ENCODE measurements around the gene ERCC3. TPM values are rescaled to one million over a fixed set of nuclear protein-coding genes. Genes with fewer than 3 reads are reported as not detected.

The ERCC3 gene
- polyA plus RNA-seq, 1 of the 3 experiments (the other 2 are of a cell fraction) = 84.8 TPM

DNA sequence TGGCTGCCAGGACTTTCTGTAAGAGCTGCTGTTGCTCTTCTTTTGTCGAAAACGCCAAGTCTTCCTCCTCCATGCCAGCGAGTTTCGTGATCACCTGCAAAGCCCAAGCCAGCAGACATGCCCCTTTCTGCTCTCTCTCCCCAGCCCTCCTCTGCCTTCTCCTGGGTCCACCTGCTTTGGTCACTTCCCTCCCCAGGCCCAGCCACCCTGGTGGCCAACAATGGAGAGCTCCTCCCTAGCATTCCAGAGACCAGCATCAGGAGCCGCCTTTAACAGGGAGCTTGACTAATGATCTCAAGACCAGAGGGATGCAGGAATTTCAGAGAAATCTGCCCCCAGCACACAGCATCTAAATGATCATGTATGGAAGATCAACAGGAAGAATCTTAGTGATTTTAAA, 34.6 kb downstream of the ERCC3 start:
- DNase-seq = no peak
- WGBS (ENCODE audit: low lambda C conversion rate) = 100% methylated on average over 5 of the region's 5 CpGs
- Histone ChIP-seq H2AFZ (ENCODE audit: low read depth) (no peak overlapping the region), H3K4me1 (ENCODE audit: control insufficient read depth in 1 of 2, insufficient read depth in 2 of 2, low read depth in 1 of 2, low read length in 1 of 2) (no peaks in the 10 kb centered on the region), H3K27ac (ENCODE audit: low read depth in 2 of 2, low read length in 1 of 2) (no peak overlapping the region), H3F3A (replicated peaks; ENCODE audit: insufficient read depth) (peaks cover 4% of the 10 kb centered on the region), H3K36me3 (replicated peaks in 1 of 2; ENCODE audit: control insufficient read depth in 1 of 2, insufficient read depth in 2 of 2, low read length in 1 of 2) (peaks cover 39 to 53% of the 10 kb centered on the region in 2 experiments), H4K20me1 (ENCODE audit: insufficient read depth) (no peaks in the 10 kb centered on the region), H3K9me3 (no peaks in the 10 kb centered on the region), H3K4me3 (ENCODE audit: low read depth in 2 of 2, low read length in 1 of 2) (no peak overlapping the region), H3K79me2 (ENCODE audit: insufficient read depth) (no peaks in the 10 kb centered on the region), H3K9me2 (no peaks in the 10 kb centered on the region), H3K4me2 (no peak overlapping the region), H3K27me3 (ENCODE audit: insufficient read depth) (no peaks in the 10 kb centered on the region), H3K9ac (no peak overlapping the region)
- TF ChIP-seq, protein P1, sequence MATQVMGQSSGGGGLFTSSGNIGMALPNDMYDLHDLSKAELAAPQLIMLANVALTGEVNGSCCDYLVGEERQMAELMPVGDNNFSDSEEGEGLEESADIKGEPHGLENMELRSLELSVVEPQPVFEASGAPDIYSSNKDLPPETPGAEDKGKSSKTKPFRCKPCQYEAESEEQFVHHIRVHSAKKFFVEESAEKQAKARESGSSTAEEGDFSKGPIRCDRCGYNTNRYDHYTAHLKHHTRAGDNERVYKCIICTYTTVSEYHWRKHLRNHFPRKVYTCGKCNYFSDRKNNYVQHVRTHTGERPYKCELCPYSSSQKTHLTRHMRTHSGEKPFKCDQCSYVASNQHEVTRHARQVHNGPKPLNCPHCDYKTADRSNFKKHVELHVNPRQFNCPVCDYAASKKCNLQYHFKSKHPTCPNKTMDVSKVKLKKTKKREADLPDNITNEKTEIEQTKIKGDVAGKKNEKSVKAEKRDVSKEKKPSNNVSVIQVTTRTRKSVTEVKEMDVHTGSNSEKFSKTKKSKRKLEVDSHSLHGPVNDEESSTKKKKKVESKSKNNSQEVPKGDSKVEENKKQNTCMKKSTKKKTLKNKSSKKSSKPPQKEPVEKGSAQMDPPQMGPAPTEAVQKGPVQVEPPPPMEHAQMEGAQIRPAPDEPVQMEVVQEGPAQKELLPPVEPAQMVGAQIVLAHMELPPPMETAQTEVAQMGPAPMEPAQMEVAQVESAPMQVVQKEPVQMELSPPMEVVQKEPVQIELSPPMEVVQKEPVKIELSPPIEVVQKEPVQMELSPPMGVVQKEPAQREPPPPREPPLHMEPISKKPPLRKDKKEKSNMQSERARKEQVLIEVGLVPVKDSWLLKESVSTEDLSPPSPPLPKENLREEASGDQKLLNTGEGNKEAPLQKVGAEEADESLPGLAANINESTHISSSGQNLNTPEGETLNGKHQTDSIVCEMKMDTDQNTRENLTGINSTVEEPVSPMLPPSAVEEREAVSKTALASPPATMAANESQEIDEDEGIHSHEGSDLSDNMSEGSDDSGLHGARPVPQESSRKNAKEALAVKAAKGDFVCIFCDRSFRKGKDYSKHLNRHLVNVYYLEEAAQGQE (IDR thresholded peaks at IDR 0.05; ENCODE audit: low read depth, low read length) = no peak
- TF ChIP-seq RFX5 (IDR thresholded peaks at IDR 0.05; ENCODE audit: low read length) = no peak
- no peak for TF ChIP-seq MXI1 (IDR thresholded peaks at IDR 0.05; ENCODE audit: low read depth, low read length)
- TF ChIP-seq, protein P2, sequence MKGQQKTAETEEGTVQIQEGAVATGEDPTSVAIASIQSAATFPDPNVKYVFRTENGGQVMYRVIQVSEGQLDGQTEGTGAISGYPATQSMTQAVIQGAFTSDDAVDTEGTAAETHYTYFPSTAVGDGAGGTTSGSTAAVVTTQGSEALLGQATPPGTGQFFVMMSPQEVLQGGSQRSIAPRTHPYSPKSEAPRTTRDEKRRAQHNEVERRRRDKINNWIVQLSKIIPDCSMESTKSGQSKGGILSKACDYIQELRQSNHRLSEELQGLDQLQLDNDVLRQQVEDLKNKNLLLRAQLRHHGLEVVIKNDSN (IDR thresholded peaks at IDR 0.05; ENCODE audit: borderline replicate concordance, low read depth) = no peak
- TF ChIP-seq SMC3 (IDR thresholded peaks at IDR 0.05; ENCODE audit: low read depth, low read length) = no peak
- CTCF ChIA-PET = no interaction called here
- POLR2A ChIA-PET = interaction anchor here (0.7 kb wide), 1 partner anchor 10 kb away, joined by 3 read pairs; no protein-coding TSS in a partner anchor

DNA sequence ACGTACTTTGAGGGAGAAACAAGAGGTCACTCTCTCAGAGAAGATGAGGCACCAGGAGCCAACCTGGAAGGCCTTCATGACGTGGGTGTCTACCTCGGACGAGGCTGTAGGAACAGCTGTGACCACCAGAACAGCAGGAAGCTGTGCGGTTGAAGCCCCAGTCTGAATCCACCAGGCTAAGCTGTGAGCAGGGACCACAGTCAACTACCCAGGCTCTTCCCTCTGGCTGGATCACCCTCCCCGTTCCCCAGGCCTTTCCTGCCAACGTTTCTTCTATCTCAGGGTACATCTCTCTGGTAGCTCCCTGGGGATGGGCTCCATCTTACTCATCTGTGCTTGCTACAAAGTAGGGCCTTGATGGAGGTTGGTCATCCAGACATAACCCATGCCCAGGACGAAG, 37.1 kb downstream of the ERCC3 start:
- peaks cover 3% of the 10 kb centered on the region for H3F3A ChIP-seq (replicated peaks; ENCODE audit: insufficient read depth)
- H3K9me2 ChIP-seq = no peaks in the 10 kb centered on the region
- DNase-seq = no peak
- H3K27ac ChIP-seq (ENCODE audit: low read depth in 2 of 2, low read length in 1 of 2) = no peak overlapping the region
- WGBS (ENCODE audit: low lambda C conversion rate) = 77% methylated on average over 8 of the region's 8 CpGs
- H3K4me3 ChIP-seq (ENCODE audit: low read depth in 2 of 2, low read length in 1 of 2) = no peak overlapping the region
- POLR2A ChIA-PET = interaction anchor here (0.6 kb wide), 1 partner anchor 208 kb away, joined by 4 read pairs; no protein-coding TSS in a partner anchor
- H3K9ac ChIP-seq = no peak overlapping the region
- H3K79me2 ChIP-seq (ENCODE audit: insufficient read depth) = no peaks in the 10 kb centered on the region
- no peaks in the 10 kb centered on the region for H4K20me1 ChIP-seq (ENCODE audit: insufficient read depth)
- H2AFZ ChIP-seq (ENCODE audit: low read depth) = no peak overlapping the region
- no peak overlapping the region for H3K4me2 ChIP-seq
- H3K36me3 ChIP-seq (replicated peaks in 1 of 2; ENCODE audit: control insufficient read depth in 1 of 2, insufficient read depth in 2 of 2, low read length in 1 of 2) = peaks cover 28 to 53% of the 10 kb centered on the region in 2 experiments
- H3K9me3 ChIP-seq = no peaks in the 10 kb centered on the region
- H3K4me1 ChIP-seq (ENCODE audit: control insufficient read depth in 1 of 2, insufficient read depth in 2 of 2, low read depth in 1 of 2, low read length in 1 of 2) = no peaks in the 10 kb centered on the region
- CTCF ChIA-PET = interaction anchor here (0.6 kb wide), 1 partner anchor 71 kb away, joined by 3 read pairs; no protein-coding TSS in a partner anchor
- H3K27me3 ChIP-seq (ENCODE audit: insufficient read depth) = no peaks in the 10 kb centered on the region
- TF ChIP-seq, protein P3, sequence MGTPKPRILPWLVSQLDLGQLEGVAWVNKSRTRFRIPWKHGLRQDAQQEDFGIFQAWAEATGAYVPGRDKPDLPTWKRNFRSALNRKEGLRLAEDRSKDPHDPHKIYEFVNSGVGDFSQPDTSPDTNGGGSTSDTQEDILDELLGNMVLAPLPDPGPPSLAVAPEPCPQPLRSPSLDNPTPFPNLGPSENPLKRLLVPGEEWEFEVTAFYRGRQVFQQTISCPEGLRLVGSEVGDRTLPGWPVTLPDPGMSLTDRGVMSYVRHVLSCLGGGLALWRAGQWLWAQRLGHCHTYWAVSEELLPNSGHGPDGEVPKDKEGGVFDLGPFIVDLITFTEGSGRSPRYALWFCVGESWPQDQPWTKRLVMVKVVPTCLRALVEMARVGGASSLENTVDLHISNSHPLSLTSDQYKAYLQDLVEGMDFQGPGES (IDR thresholded peaks at IDR 0.05; ENCODE audit: low read depth, low read length) = no peak
- TF ChIP-seq NFIC (IDR thresholded peaks at IDR 0.05; ENCODE audit: borderline replicate concordance) (no peak), CHD2 (IDR thresholded peaks at IDR 0.05; ENCODE audit: low read length, partially characterized antibody) (no peak), EP300 (IDR thresholded peaks at IDR 0.05; ENCODE audit: borderline replicate concordance in 1 of 2, low read depth in 1 of 2, low read length in 1 of 2) (no peak), SIN3A (IDR thresholded peaks at IDR 0.05; ENCODE audit: borderline replicate concordance, low read depth, low read length) (no peak), FOXM1 (IDR thresholded peaks at IDR 0.05; ENCODE audit: low read depth) (no peak), FOXJ3 (CRISPR knock-in tag; IDR thresholded peaks at IDR 0.05) (no peak), NRF1 (IDR thresholded peaks at IDR 0.05; ENCODE audit: low read depth, low read length) (no peak), FOSL2 (IDR thresholded peaks at IDR 0.05; ENCODE audit: borderline replicate concordance, low read depth) (no peak), RFX5 (IDR thresholded peaks at IDR 0.05; ENCODE audit: low read length) (no peak), JUND (IDR thresholded peaks at IDR 0.05) (no peak), RAD21 (IDR thresholded peaks at IDR 0.05; ENCODE audit: low read length) (no peak), TCF12 (IDR thresholded peaks at IDR 0.05) (no peak)
- TF ChIP-seq, protein P1 (IDR thresholded peaks at IDR 0.05; ENCODE audit: low read depth, low read length) = no peak
- TF ChIP-seq, protein P2 (IDR thresholded peaks at IDR 0.05; ENCODE audit: borderline replicate concordance, low read depth) = no peak
